PC-3 (cell line): ENCODE results near the gene HDAC6. TPM values are rescaled to one million over a fixed set of nuclear protein-coding genes. Genes with fewer than 3 reads are reported as not detected.

Source experiments
- ATAC-seq: fragments of 200-7000 bp; cut with Tn5 transposase; 2 replicates; pipeline ENCODE4 v1.9.1; 2020; ENCODE audit warnings: mild to moderate bottlenecking, moderate library complexity
- BruUV-seq: library from RNA; stranded (reverse); fragments of 400-500 nt; replicated peaks from 2 replicates; lab custom pipeline; 2021; lab: Mats Ljungman, UMichigan
- CTCF ChIA-PET: fragments of 300-600 bp; sonication (Branson Sonifier 250); formaldehyde crosslinking; loops from one replicate; lab custom pipeline; 2022; ENCODE audit warnings: antibody characterized with exemption; lab: Charles Lee
- POLR2A ChIA-PET: fragments of 300-600 bp; sonication (Branson Sonifier 250); formaldehyde crosslinking; loops from one replicate; lab custom pipeline; 2022; ENCODE audit warnings: antibody characterized with exemption; ENCODE audit not compliant: unreplicated experiment; lab: Charles Lee
- DNase-seq: peaks from one replicate; pipeline ENCODE4 v3.0.0-alpha.2; 2015
- H2AFZ ChIP-seq: fragments of 300-600 bp; sonication (generic); 2 replicates; pipeline ENCODE4 v1.6.0; 2016; ENCODE audit warnings: antibody characterized with exemption, low read length
- H3F3A ChIP-seq: fragments of 300-600 bp; sonication (generic); one replicate; pipeline ENCODE4 v1.6.0; 2017; ENCODE audit warnings: antibody characterized with exemption, low read length, control low read depth, mild to moderate bottlenecking; ENCODE audit not compliant: unreplicated experiment
- H3K27ac ChIP-seq: fragments of 300-600 bp; sonication (generic); 2 replicates; pipeline ENCODE4 v1.5.1; 2016; ENCODE audit warnings: mild to moderate bottlenecking, low read length
- H3K27me3 ChIP-seq: fragments of 300-600 bp; sonication (generic); 2 replicates; pipeline ENCODE4 v1.6.1; 2016; ENCODE audit warnings: low read length, mixed read lengths
- H3K36me3 ChIP-seq: fragments of 300-600 bp; sonication (generic); 2 replicates; pipeline ENCODE4 v1.6.1; 2016; ENCODE audit warnings: low read depth, mixed run types, low read length, mixed read lengths
- H3K4me1 ChIP-seq: fragments of 300-600 bp; sonication (generic); 2 replicates; pipeline ENCODE4 v1.5.1; 2016; ENCODE audit warnings: low read length; ENCODE audit not compliant: insufficient read depth
- H3K4me2 ChIP-seq: fragments of 300-600 bp; sonication (generic); 2 replicates; pipeline ENCODE4 v1.6.0; 2016; ENCODE audit warnings: low read length
- H3K4me3 ChIP-seq: fragments of 300-600 bp; sonication (generic); 2 replicates; pipeline ENCODE4 v1.5.1; 2016; ENCODE audit warnings: mild to moderate bottlenecking, low read length, mixed read lengths
- H3K79me2 ChIP-seq: fragments of 300-600 bp; sonication (generic); 2 replicates; pipeline ENCODE4 v1.6.1; 2017; ENCODE audit warnings: low read length, mixed read lengths
- H3K9ac ChIP-seq: fragments of 300-600 bp; sonication (generic); 2 replicates; pipeline ENCODE4 v1.6.0; 2016; ENCODE audit warnings: mild to moderate bottlenecking, low read length
- H3K9me2 ChIP-seq: fragments of 300-600 bp; sonication (generic); replicated peaks from 2 replicates; pipeline ENCODE4 v1.6.1; 2016; ENCODE audit warnings: mixed run types, low read length, mixed read lengths
- H3K9me3 ChIP-seq: fragments of 300-600 bp; sonication (generic); 2 replicates; pipeline ENCODE4 v1.6.1; 2016; ENCODE audit warnings: low read length, mixed read lengths
- H4K20me1 ChIP-seq: fragments of 300-600 bp; sonication (generic); 2 replicates; pipeline ENCODE4 v1.6.1; 2016; ENCODE audit warnings: low read length, mixed read lengths
- CTCF ChIP-seq: fragments of 300-600 bp; sonication (generic); conservative IDR thresholded peaks from 2 replicates; pipeline ENCODE4 v1.5.1; 2017; ENCODE audit warnings: antibody characterized with exemption, low read depth, mild to moderate bottlenecking, low read length
- EZH2 ChIP-seq: fragments of 300-600 bp; sonication (generic); IDR thresholded peaks from one replicate; pipeline ENCODE4 v1.6.1; 2017; ENCODE audit warnings: antibody characterized with exemption, mild to moderate bottlenecking, low read length; ENCODE audit not compliant: unreplicated experiment
- EZH2phosphoT487 ChIP-seq: fragments of 300-600 bp; sonication (generic); IDR thresholded peaks from 2 replicates; pipeline ENCODE4 v1.6.1; 2018; ENCODE audit warnings: mild to moderate bottlenecking, antibody characterized with exemption, low read length, borderline replicate concordance
- intact Hi-C: fragments of 100-400 bp; cut with micrococcal nuclease; formaldehyde crosslinking; loops from 2 replicates; pipeline ENCODE4 v1.9.0; 2023
- total RNA-seq: library from RNA; depleted of rRNA; stranded (reverse); fragments of >200 nt; gene quantifications from 2 replicates; pipeline ENCODE4 v1.2.3, GENCODE V29; 2014

HDAC6 gene
- total RNA-seq, 1 experiment from 2014 or later = 58.0 TPM

GRCh38 chrX:48831136-48831908 is 29.5 kb downstream of the HDAC6 start:
- H3K79me2 ChIP-seq = peaks cover 13% of the 10 kb centered on the region
- H3K36me3 ChIP-seq = no peaks in the 10 kb centered on the region
- peaks cover 12% of the 10 kb centered on the region for H3K4me1 ChIP-seq
- H4K20me1 ChIP-seq = no peaks in the 10 kb centered on the region
- H3K9me3 ChIP-seq = no peaks in the 10 kb centered on the region
- H3K27ac ChIP-seq = no peak overlapping the region
- POLR2A ChIA-PET = no interaction called here
- no peak overlapping the region for H3K4me3 ChIP-seq
- H3K4me2 ChIP-seq = no peak overlapping the region
- DNase-seq = no peak
- TF ChIP-seq EZH2phosphoT487 (no peak), CTCF (no peak), EZH2 (no peak)
- no peak for ATAC-seq
- no peaks in the 10 kb centered on the region for H3K27me3 ChIP-seq
- BruUV-seq = no TSS peak
- H3K9ac ChIP-seq = no peak overlapping the region
- intact Hi-C loops = no loop called here
- H3K9me2 ChIP-seq = no peaks in the 10 kb centered on the region
- H3F3A ChIP-seq = no peaks in the 10 kb centered on the region
- CTCF ChIA-PET = no interaction called here
- no peak overlapping the region for H2AFZ ChIP-seq

- H3K27me3 ChIP-seq = no peaks in the 10 kb centered on the region
- CTCF ChIA-PET = no interaction called here
- no peak overlapping the region for H2AFZ ChIP-seq
- no peaks in the 10 kb centered on the region for H3K9me2 ChIP-seq
- ATAC-seq (no peak), DNase-seq (no peak)
- no peaks in the 10 kb centered on the region for H4K20me1 ChIP-seq
- H3F3A ChIP-seq = no peaks in the 10 kb centered on the region
- no TSS peak for BruUV-seq
- POLR2A ChIA-PET = no interaction called here
- no peaks in the 10 kb centered on the region for H3K9me3 ChIP-seq
- no peak overlapping the region for H3K27ac ChIP-seq
- H3K36me3 ChIP-seq = no peaks in the 10 kb centered on the region
- H3K4me1 ChIP-seq = peaks cover 12% of the 10 kb centered on the region
- H3K79me2 ChIP-seq = peaks cover 13% of the 10 kb centered on the region
- no peak overlapping the region for H3K9ac ChIP-seq
- intact Hi-C loops = no loop called here
- H3K4me3 ChIP-seq = no peak overlapping the region
- TF ChIP-seq EZH2 = no peak
- TF ChIP-seq CTCF = no peak
- TF ChIP-seq EZH2phosphoT487 = no peak
- H3K4me2 ChIP-seq = no peak overlapping the region
Measured at GRCh38 chrX:48831909-48832291, 30.0 kb downstream of the HDAC6 start.

DNA sequence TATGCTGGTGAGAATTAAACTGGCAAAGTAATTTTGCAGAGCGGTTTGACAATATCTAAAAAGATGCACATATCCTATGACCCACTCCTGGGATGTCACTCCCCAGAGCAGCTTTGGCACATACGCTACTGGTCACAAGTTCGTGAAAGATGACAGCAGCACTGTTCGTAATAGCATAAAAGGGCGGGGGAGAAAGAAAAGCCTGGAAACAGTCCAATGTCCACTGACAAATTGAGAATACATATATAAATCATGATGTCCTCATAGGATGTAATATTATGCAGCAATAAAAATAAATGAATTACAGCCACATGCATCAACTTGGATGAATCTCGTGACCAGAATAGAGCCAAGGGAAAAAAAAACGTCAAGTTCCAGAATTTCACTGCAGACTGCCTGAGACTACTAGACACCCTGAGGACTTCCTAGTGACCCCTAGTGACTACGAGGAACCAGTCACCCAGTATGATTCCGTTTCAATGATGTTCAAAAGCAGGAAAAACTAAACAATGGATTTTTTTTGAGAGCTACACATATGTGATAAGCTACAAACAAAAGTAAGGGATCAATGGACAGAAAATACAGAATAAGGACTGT is 31.8 kb downstream of the HDAC6 start:
- Histone ChIP-seq H3K4me3 (peak overlapping the region; percentile 94), H3K4me2 (peak overlapping the region; percentile 97), H3F3A (no peaks in the 10 kb centered on the region), H3K4me1 (peaks cover 12% of the 10 kb centered on the region), H2AFZ (peak overlapping the region; percentile 94; the same call in 1 of the 2 replicates), H3K9ac (peak overlapping the region; percentile 61; the same call in 1 of the 2 replicates), H4K20me1 (no peaks in the 10 kb centered on the region), H3K27me3 (no peaks in the 10 kb centered on the region), H3K36me3 (no peaks in the 10 kb centered on the region), H3K27ac (no peak overlapping the region), H3K9me3 (no peaks in the 10 kb centered on the region), H3K79me2 (peaks cover 13% of the 10 kb centered on the region), H3K9me2 (no peaks in the 10 kb centered on the region)
- no peak for TF ChIP-seq EZH2
- peak; percentile 51; the same call in 1 of the 2 replicates for TF ChIP-seq CTCF
- CTCF ChIA-PET = no interaction called here
- DNase-seq = peak; percentile 18
- POLR2A ChIA-PET = no interaction called here
- intact Hi-C loops = no loop called here
- ATAC-seq = peak; percentile 46
- BruUV-seq = no TSS peak
